ENCODE results near the gene TSSK6. TPM values are rescaled to one million over a fixed set of nuclear protein-coding genes. Genes with fewer than 3 reads are reported as not detected.
A peak's percentile ranks its signal among the peaks of the same experiment; 100 is the strongest.

The TSSK6 gene
- total RNA-seq, 2 experiments from 2014 or later, result 3.8 to 4.4 TPM

DNA sequence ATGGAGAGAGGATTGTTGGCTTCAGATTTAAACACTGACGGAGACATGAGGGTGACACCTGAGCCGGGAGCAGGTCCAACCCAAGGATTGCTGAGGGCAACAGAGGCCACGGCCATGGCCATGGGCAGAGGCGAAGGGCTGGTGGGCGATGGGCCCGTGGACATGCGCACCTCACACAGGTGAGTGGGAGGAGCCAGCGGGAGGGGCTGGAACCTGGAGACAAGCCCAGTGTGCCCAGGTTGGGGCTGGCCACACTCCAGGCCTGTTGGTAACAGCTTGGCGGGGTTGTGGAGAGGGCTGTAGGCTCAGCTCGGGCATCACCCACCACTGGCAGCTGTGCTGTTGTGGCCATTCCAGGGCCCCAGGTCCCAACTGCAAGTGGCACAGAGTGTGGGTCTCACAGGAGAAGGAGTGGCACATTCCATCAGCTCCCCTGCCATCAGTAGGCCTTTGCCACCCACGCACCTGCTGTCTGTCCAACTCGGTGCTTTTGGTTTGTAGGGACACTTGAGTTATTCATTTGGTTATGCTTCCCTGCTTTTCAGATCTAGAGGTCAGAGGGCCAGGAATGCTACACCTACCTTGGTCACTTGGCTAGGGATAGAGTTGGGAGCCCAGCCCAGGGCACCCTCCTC lies 49.8 kb downstream of the TSSK6 start:
- H3K36me3 Mint-ChIP-seq (ENCODE audit: low read depth), result peaks cover 52% of the 10 kb centered on the region
- ChIA-PET POLR2A (no interaction called here), CTCF (no interaction called here)
- peaks cover 55% of the 10 kb centered on the region for H3K4me1 Mint-ChIP-seq
- no peak for ATAC-seq
- H3K4me3 Mint-ChIP-seq, result no peak overlapping the region
- H3K27me3 Mint-ChIP-seq, result no peaks in the 10 kb centered on the region
- intact Hi-C loops (cut with DNase I, micrococcal nuclease), result no loop called here
- no peak overlapping the region for H3K27ac Mint-ChIP-seq
- peaks cover 16% of the 10 kb centered on the region for H3K9me3 Mint-ChIP-seq (ENCODE audit: low read depth)
- DNase-seq, result no peak

DNA sequence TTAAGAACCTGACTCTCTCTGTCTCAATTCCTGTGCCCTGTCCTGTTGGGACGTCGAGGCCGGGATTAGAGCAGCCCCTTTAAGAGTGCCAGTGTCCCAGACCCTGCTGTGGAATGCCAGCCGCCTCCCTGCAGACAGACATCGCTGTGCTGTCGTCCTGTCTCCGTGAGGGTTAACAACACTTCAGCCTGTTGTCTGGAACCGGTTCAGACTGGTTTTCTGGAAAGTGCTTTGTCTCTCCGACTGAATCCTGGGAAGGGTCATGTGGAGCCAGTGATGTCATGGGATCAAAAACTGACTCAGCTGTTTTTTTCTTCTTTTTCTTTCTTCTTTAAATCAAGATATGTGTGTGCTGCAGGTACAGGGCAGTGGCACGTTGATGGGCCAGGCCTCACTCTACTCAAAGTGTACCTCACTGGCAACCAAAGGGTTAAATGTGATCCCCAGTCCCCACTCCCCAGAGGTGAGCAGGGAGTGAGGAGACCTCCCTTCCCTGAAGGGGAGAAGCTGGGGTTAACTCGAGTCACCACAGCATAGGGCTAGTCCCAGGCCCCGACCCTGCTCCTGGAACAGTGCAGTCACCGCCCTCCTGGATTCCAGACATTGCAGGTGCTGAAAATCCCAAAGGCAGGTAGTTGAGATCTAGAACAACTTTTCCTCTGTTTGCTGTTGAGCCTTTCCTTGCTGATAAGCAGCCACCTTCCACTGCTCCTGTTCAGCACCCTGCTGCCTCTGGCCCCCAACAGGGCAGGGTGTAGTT lies 50.8 kb downstream of the TSSK6 start:
- no peak for DNase-seq
- Mint-ChIP-seq H3K4me3 (no peak overlapping the region), H3K9me3 (ENCODE audit: low read depth) (peaks cover 16% of the 10 kb centered on the region), H3K36me3 (ENCODE audit: low read depth) (peaks cover 45% of the 10 kb centered on the region), H3K27ac (peak overlapping the region; percentile 65), H3K4me1 (peaks cover 60% of the 10 kb centered on the region), H3K27me3 (no peaks in the 10 kb centered on the region)
- ATAC-seq, result no peak
- CTCF ChIA-PET, result no interaction called here
- intact Hi-C loops (cut with DNase I, micrococcal nuclease), result no loop called here
- POLR2A ChIA-PET, result no interaction called here

Other genes with a start within 250 kb of the TSSK6 start
- gene TM6SF2, start 242.2 kb downstream of the TSSK6 start, total RNA-seq, result not detected
- gene SUGP1, start 195.0 kb downstream of the TSSK6 start, total RNA-seq, result 10 to 100 TPM; 49.4 to 62.0 TPM
- gene MAU2, start 194.7 kb downstream of the TSSK6 start, total RNA-seq, result 10 to 100 TPM; 33.3 to 45.7 TPM
- 100 to 1,000 TPM; 123 to 139 TPM for gene GATAD2A, start 109.9 kb downstream of the TSSK6 start, total RNA-seq
- 100 to 1,000 TPM; 310 to 323 TPM for gene NDUFA13, start 677 bp upstream of the TSSK6 start, total RNA-seq
- 10 to 100 TPM; 10.7 to 11.4 TPM for gene YJEFN3, start 13.4 kb upstream of the TSSK6 start, total RNA-seq
- under 1 TPM; 0.19 to 0.27 TPM for gene CILP2, start 22.7 kb upstream of the TSSK6 start, total RNA-seq
- 10 to 100 TPM; 19.4 to 21.2 TPM for gene PBX4, start 103.1 kb upstream of the TSSK6 start, total RNA-seq
- 10 to 100 TPM; 21.6 to 33.2 TPM for gene LPAR2, start 112.7 kb upstream of the TSSK6 start, total RNA-seq
- 10 to 100 TPM; 54.9 to 56.6 TPM for gene GMIP, start 128.1 kb upstream of the TSSK6 start, total RNA-seq
- 10 to 100 TPM; 61.8 to 71.2 TPM for gene ATP13A1, start 148.1 kb upstream of the TSSK6 start, total RNA-seq
- gene ZNF101, start 153.3 kb upstream of the TSSK6 start, total RNA-seq, result 10 to 100 TPM; 63.9 to 70.8 TPM
- gene ZNF14, start 217.6 kb upstream of the TSSK6 start, total RNA-seq, result 1 to 10 TPM; 9.2 TPM